ENCODE data around the gene PIGC. TPM values are rescaled to one million over a fixed set of nuclear protein-coding genes. Genes with fewer than 3 reads are reported as not detected.

The PIGC gene
- total and polyA plus RNA-seq, 2 experiments from 2014 or later: 27.8 to 32.7 TPM

- in situ Hi-C loops (cut with MboI): no loop called here
- Histone ChIP-seq H3K4me2 (ENCODE audit: unreplicated experiment) (no peak overlapping the region), H2AFZ (no peak overlapping the region), H3K27me3 (replicated peaks; ENCODE audit: insufficient read depth) (no peaks in the 10 kb centered on the region), H3K27ac (no peak overlapping the region), H3K4me3 (no peak overlapping the region), H3K9me3 (ENCODE audit: low read depth) (no peaks in the 10 kb centered on the region), H3K36me3 (ENCODE audit: low read depth) (no peaks in the 10 kb centered on the region), H3K9ac (no peak overlapping the region), H3F3A (ENCODE audit: insufficient read depth) (no peaks in the 10 kb centered on the region), H3K9me2 (ENCODE audit: insufficient read depth) (no peaks in the 10 kb centered on the region), H4K20me1 (ENCODE audit: insufficient read depth) (no peaks in the 10 kb centered on the region), H3K4me1 (ENCODE audit: insufficient read depth) (0 out of 2 replicates have a peak, but pooled peaks cover 5% of the 10 kb centered on the region), H3K79me2 (ENCODE audit: insufficient read depth) (no peaks in the 10 kb centered on the region)
- no peak for TF ChIP-seq EZH2 (IDR thresholded peaks at IDR 0.05; ENCODE audit: insufficient read depth, poor library complexity, severe bottlenecking)
- no peak for TF ChIP-seq EZH2phosphoT487 (IDR thresholded peaks at IDR 0.05; ENCODE audit: insufficient read depth, low read depth)
- DNase-seq: no peak
- WGBS, 2 experiments (ENCODE audit: low coverage in 1 of 2, low lambda C conversion rate in 2 of 2, missing lambda C conversion rate in 2 of 2): 50 to 67% methylated on average over 1 of the region's 1 CpG
These were observed 21.7 kb upstream of the PIGC start for GRCh38 chr1:172465617-172466016.

- no peaks in the 10 kb centered on the region for H3K36me3 ChIP-seq (ENCODE audit: low read depth)
- H3K4me2 ChIP-seq (ENCODE audit: unreplicated experiment): no peak overlapping the region
- H4K20me1 ChIP-seq (ENCODE audit: insufficient read depth): no peaks in the 10 kb centered on the region
- H3K27ac ChIP-seq: no peak overlapping the region
- no peak overlapping the region for H3K4me3 ChIP-seq
- no peak for DNase-seq
- TF ChIP-seq EZH2 (IDR thresholded peaks at IDR 0.05; ENCODE audit: insufficient read depth, poor library complexity, severe bottlenecking) (no peak), EZH2phosphoT487 (IDR thresholded peaks at IDR 0.05; ENCODE audit: insufficient read depth, low read depth) (no peak)
- H2AFZ ChIP-seq: no peak overlapping the region
- H3K9me2 ChIP-seq (ENCODE audit: insufficient read depth): no peaks in the 10 kb centered on the region; the same call in 1 of the 2 replicates
- in situ Hi-C loops (cut with MboI): no loop called here
- no peaks in the 10 kb centered on the region for H3K79me2 ChIP-seq (ENCODE audit: insufficient read depth)
- H3K9ac ChIP-seq: no peak overlapping the region
- no peaks in the 10 kb centered on the region for H3F3A ChIP-seq (ENCODE audit: insufficient read depth)
- 0 out of 2 replicates have a peak, but pooled peaks cover 10% of the 10 kb centered on the region for H3K4me1 ChIP-seq (ENCODE audit: insufficient read depth)
- WGBS, 2 experiments (ENCODE audit: low coverage in 1 of 2, low lambda C conversion rate in 2 of 2, missing lambda C conversion rate in 2 of 2): 60 to 70% methylated on average over 1 of the region's 1 CpG
- H3K9me3 ChIP-seq (ENCODE audit: low read depth): no peaks in the 10 kb centered on the region
- no peaks in the 10 kb centered on the region for H3K27me3 ChIP-seq (replicated peaks; ENCODE audit: insufficient read depth)
These were observed 17.0 kb upstream of the PIGC start for GRCh38 chr1:172460887-172461315.

GRCh38 chr1:172460177-172460576 is 16.3 kb upstream of the PIGC start:
- no peak overlapping the region for H3K4me2 ChIP-seq (ENCODE audit: unreplicated experiment)
- no peaks in the 10 kb centered on the region for H3K36me3 ChIP-seq (ENCODE audit: low read depth)
- no peak overlapping the region for H3K27ac ChIP-seq
- no peaks in the 10 kb centered on the region for H4K20me1 ChIP-seq (ENCODE audit: insufficient read depth)
- H3K4me1 ChIP-seq (ENCODE audit: insufficient read depth): 0 out of 2 replicates have a peak, but pooled peaks cover 10% of the 10 kb centered on the region
- TF ChIP-seq EZH2phosphoT487 (IDR thresholded peaks at IDR 0.05; ENCODE audit: insufficient read depth, low read depth) (no peak), EZH2 (IDR thresholded peaks at IDR 0.05; ENCODE audit: insufficient read depth, poor library complexity, severe bottlenecking) (no peak)
- H3K9ac ChIP-seq: no peak overlapping the region
- 88 to 97% methylated on average over 1 of the region's 1 CpG for WGBS, 2 experiments (ENCODE audit: low coverage in 1 of 2, low lambda C conversion rate in 2 of 2, missing lambda C conversion rate in 2 of 2)
- no peaks in the 10 kb centered on the region for H3K9me3 ChIP-seq (ENCODE audit: low read depth)
- DNase-seq: no peak
- H3K27me3 ChIP-seq (replicated peaks; ENCODE audit: insufficient read depth): no peaks in the 10 kb centered on the region
- no peaks in the 10 kb centered on the region; the same call in 1 of the 2 replicates for H3K9me2 ChIP-seq (ENCODE audit: insufficient read depth)
- H3K4me3 ChIP-seq: no peak overlapping the region
- H2AFZ ChIP-seq: no peak overlapping the region
- no peaks in the 10 kb centered on the region for H3K79me2 ChIP-seq (ENCODE audit: insufficient read depth)
- in situ Hi-C loops (cut with MboI): no loop called here
- no peaks in the 10 kb centered on the region for H3F3A ChIP-seq (ENCODE audit: insufficient read depth)

DNA sequence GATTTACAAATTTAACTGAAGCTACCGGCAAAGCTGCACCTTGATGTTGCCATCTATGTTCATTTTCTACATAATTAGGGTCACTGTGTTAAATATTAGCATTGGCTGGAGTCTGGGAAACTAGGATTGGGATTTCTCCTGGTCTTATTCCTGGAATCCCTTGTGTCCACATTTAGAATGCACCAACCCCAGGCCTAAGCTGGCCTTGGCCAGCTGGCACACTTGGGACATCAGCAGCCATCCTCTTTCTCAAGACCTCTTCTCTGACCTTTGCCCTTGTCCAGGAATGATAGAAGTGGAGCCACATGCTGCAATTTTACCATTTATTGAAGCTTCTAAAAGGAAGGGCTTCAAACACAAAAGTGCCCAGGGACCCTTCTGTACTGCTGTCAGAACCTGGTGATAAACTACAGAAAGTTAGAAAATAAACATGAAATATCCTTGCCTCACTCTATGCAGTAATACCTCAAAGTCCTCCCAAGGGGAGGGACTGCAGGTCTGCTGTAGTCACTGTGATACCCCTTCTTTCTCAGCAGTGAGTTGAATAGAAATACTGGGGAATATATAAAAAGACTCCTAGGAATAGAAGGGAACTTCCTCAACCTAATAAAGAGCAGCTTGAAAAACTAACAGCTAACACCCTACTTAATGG is 13.7 kb upstream of the PIGC start:
- Histone ChIP-seq H3K9me2 (ENCODE audit: insufficient read depth) (no peaks in the 10 kb centered on the region; the same call in 1 of the 2 replicates), H3K4me1 (ENCODE audit: insufficient read depth) (0 out of 2 replicates have a peak, but pooled peaks cover 10% of the 10 kb centered on the region), H3K79me2 (ENCODE audit: insufficient read depth) (no peaks in the 10 kb centered on the region), H2AFZ (no peak overlapping the region), H3K27me3 (replicated peaks; ENCODE audit: insufficient read depth) (no peaks in the 10 kb centered on the region), H4K20me1 (ENCODE audit: insufficient read depth) (no peaks in the 10 kb centered on the region), H3K4me2 (ENCODE audit: unreplicated experiment) (no peak overlapping the region), H3K27ac (no peak overlapping the region), H3K4me3 (no peak overlapping the region), H3K9me3 (ENCODE audit: low read depth) (no peaks in the 10 kb centered on the region), H3F3A (ENCODE audit: insufficient read depth) (no peaks in the 10 kb centered on the region), H3K9ac (no peak overlapping the region), H3K36me3 (ENCODE audit: low read depth) (no peaks in the 10 kb centered on the region)
- TF ChIP-seq EZH2phosphoT487 (IDR thresholded peaks at IDR 0.05; ENCODE audit: insufficient read depth, low read depth) (no peak), EZH2 (IDR thresholded peaks at IDR 0.05; ENCODE audit: insufficient read depth, poor library complexity, severe bottlenecking) (no peak)
- WGBS, 2 experiments (ENCODE audit: low coverage in 1 of 2, low lambda C conversion rate in 2 of 2, missing lambda C conversion rate in 2 of 2): 82 to 96% methylated on average over 1 of the region's 1 CpG
- DNase-seq: no peak
- in situ Hi-C loops (cut with MboI): loop anchor here (10.0 kb wide), 1 partner anchor 267 kb away; no protein-coding TSS in a partner anchor
